K562 (cell line): Measurements from ENCODE around the gene HOXA9. TPM values are rescaled to one million over a fixed set of nuclear protein-coding genes. Genes with fewer than 3 reads are reported as not detected.

Experiments
- ATAC-seq: fragments of 200-7000 bp; cut with Tn5 transposase; 3 replicates; pipeline ENCODE4 v1.9.1; 2020; ENCODE audit warnings: moderate library complexity
- BruUV-seq: library from RNA; stranded (reverse); fragments of 400-500 nt; replicated peaks from 2 replicates; lab custom pipeline; 2021; lab: Mats Ljungman, UMichigan
- CTCF ChIA-PET: fragments of 300-600 bp; formaldehyde crosslinking; extraction: SDS; loops from one replicate; lab custom pipeline; 2021; ENCODE audit warnings: low intra/inter-chr PET ratio; lab: Yijun Ruan, JAX
- POLR2A ChIA-PET: fragments of 300-600, 350-650 bp; sonication (Branson Sonifier 250); formaldehyde crosslinking; extraction: SDS; loops from one replicate; lab custom pipeline; 2021; ENCODE audit warnings: antibody characterized with exemption, inconsistent platforms; lab: Yijun Ruan, JAX
- DNase-seq, 4 experiments: peaks; one replicate each; pipeline versions ENCODE4 v3.0.0 to v3.0.0-alpha.2; 2011 to 2018; ENCODE audit warnings: low spot score in 3 of 4, mixed read lengths in 3 of 4; ENCODE audit errors: extremely low read depth in 1 of 4
- FAIRE-seq: peaks from 2 replicates; lab custom pipeline; 2011; peaks lifted over from hg19 to GRCh38; lab: Jason Lieb, UNC
- H2AFZ ChIP-seq: 2 replicates; pipeline ENCODE4 v1.6.0; 2011; ENCODE audit warnings: low read depth, low read length, control low read depth, inconsistent platforms
- H3K27ac ChIP-seq: fragments of 200-600 bp; 3 replicates; pipeline ENCODE4 v1.8.0; 2011; ENCODE audit warnings: low read depth, mild to moderate bottlenecking, control low read depth, inconsistent platforms, low read length, moderate library complexity, mixed read lengths; ENCODE audit errors: extremely low read depth
- H3K27me3 ChIP-seq, 2 experiments: fragments of 300-600 bp in 1 of 2; 2 replicates in 1 of 2; 3 replicates in 1 of 2; pipeline versions ENCODE4 v1.6.0 to v1.8.0; 2011; ENCODE audit warnings: inconsistent platforms in 2 of 2, low read length in 2 of 2, mild to moderate bottlenecking in 1 of 2, mixed read lengths in 1 of 2, moderate library complexity in 1 of 2; ENCODE audit not compliant: control insufficient read depth in 2 of 2, insufficient read depth in 2 of 2
- H3K36me3 ChIP-seq: fragments of 300-600 bp; 3 replicates; pipeline ENCODE4 v1.8.0; 2011; ENCODE audit warnings: mild to moderate bottlenecking, low read length, inconsistent platforms; ENCODE audit not compliant: control insufficient read depth, insufficient read depth
- H3K4me1 ChIP-seq, 2 experiments: fragments of 200-600 bp in 1 of 2; replicated peaks in 1 of 2; 2 replicates in 1 of 2; 3 replicates in 1 of 2; pipeline versions ENCODE4 v1.5.1 to v1.8.0; 2011; ENCODE audit warnings: inconsistent platforms in 2 of 2, low read length in 2 of 2, mild to moderate bottlenecking in 1 of 2, mixed read lengths in 1 of 2, moderate library complexity in 1 of 2; ENCODE audit not compliant: control insufficient read depth in 2 of 2, insufficient read depth in 2 of 2
- H3K4me2 ChIP-seq: 2 replicates; pipeline ENCODE4 v1.6.1; 2011; ENCODE audit warnings: low read length, control low read depth, inconsistent platforms, mixed read lengths; ENCODE audit not compliant: insufficient read depth
- H3K4me3 ChIP-seq: fragments of 200-600 bp; sonication (generic), shearing (Covaris generic); 2 replicates; pipeline ENCODE4 v1.5.1; 2016; ENCODE audit warnings: control low read depth, inconsistent platforms
- H3K79me2 ChIP-seq: fragments of 200-600 bp; 3 replicates; pipeline ENCODE4 v1.8.0; 2011; ENCODE audit warnings: low read length, inconsistent platforms; ENCODE audit not compliant: control insufficient read depth, insufficient read depth
- H3K9ac ChIP-seq, 2 experiments: 2 replicates each; pipeline versions ENCODE4 v1.6.0 to v1.6.1; 2011; ENCODE audit warnings: low read depth in 2 of 2, low read length in 2 of 2, control low read depth in 1 of 2, inconsistent platforms in 1 of 2, mild to moderate bottlenecking in 1 of 2, mixed read lengths in 1 of 2; ENCODE audit not compliant: insufficient read depth in 1 of 2
- H3K9me1 ChIP-seq: one replicate; pipeline ENCODE4 v1.6.0; 2011; ENCODE audit warnings: inconsistent platforms, mild to moderate bottlenecking, low read length, moderate library complexity; ENCODE audit not compliant: control insufficient read depth, insufficient read depth
- H3K9me3 ChIP-seq: replicated peaks from 2 replicates; pipeline ENCODE4 v1.5.1; 2011; ENCODE audit warnings: low read depth, low read length, inconsistent platforms; ENCODE audit not compliant: control insufficient read depth, insufficient read depth
- H4K20me1 ChIP-seq: replicated peaks from 2 replicates; pipeline ENCODE4 v1.6.1; 2011; ENCODE audit warnings: low read length, inconsistent platforms, mixed read lengths; ENCODE audit not compliant: control insufficient read depth, insufficient read depth
- ETS2 ChIP-seq: IDR thresholded peaks from 2 replicates; pipeline ENCODE4 v1.6.1; 2016; ENCODE audit warnings: borderline replicate concordance, missing genetic modification characterization, mild to moderate bottlenecking, moderate library complexity, missing compliant biosample characterization; ENCODE audit not compliant: poor library complexity, severe bottlenecking
- FUS ChIP-seq: fragments of 200-400 bp; formaldehyde crosslinking; optimal IDR thresholded peaks from 2 replicates; pipeline ENCODE3; 2017; ENCODE audit warnings: low read depth, low read length
- NELFE ChIP-seq: IDR thresholded peaks from 2 replicates; pipeline ENCODE4 v1.6.1; 2011; ENCODE audit warnings: mild to moderate bottlenecking; ENCODE audit not compliant: insufficient read depth, insufficient read length
- PRMT5 ChIP-seq: sonication (generic); formaldehyde crosslinking; IDR thresholded peaks from 2 replicates; pipeline ENCODE4 v1.5.0; 2020; ENCODE audit warnings: missing genetic modification reagents
- TRIM28 ChIP-seq: fragments of 450-650 bp; IDR thresholded peaks from 2 replicates; pipeline ENCODE4 v1.6.1; 2017
- ZNF444 ChIP-seq: fragments of 250-450 bp; sonication (Bioruptor Pico); IDR thresholded peaks from 2 replicates; pipeline ENCODE4 v1.4.0; 2020; ENCODE audit warnings: mild to moderate bottlenecking, moderate library complexity
- ZNF699 ChIP-seq: fragments of 250-450 bp; sonication (Bioruptor Pico); IDR thresholded peaks from 2 replicates; pipeline ENCODE4 v1.8.0; 2021; ENCODE audit warnings: mild to moderate bottlenecking, moderate library complexity; ENCODE audit not compliant: insufficient replicate concordance
- ZNF717 ChIP-seq: fragments of 250-450 bp; sonication (Bioruptor Pico); IDR thresholded peaks from 2 replicates; pipeline ENCODE4 v1.5.0; 2021
- WGBS: fragments of 100-300 bp; shearing (Covaris generic); methylation state at CpG from one replicate; pipeline ENCODE4 v1.1.6; 2016; ENCODE audit warnings: low coverage, mixed read lengths; ENCODE audit not compliant: insufficient coverage; ENCODE audit errors: missing lambda C conversion rate; 5-methylcytosine and 5-hydroxymethylcytosine counted together
- in situ Hi-C: fragments of 300-500 bp; cut with MboI; formaldehyde crosslinking; loops from 4 replicates; pipeline ENCODE4 v1.15.0; 2018; ENCODE audit warnings: inconsistent platforms, mixed read lengths
- intact Hi-C: fragments of 100-400 bp; cut with micrococcal nuclease; formaldehyde crosslinking; loops from 2 replicates; pipeline ENCODE4 v1.14.2; 2022
- polyA plus RNA-seq, 8 experiments: library from polyadenylated mRNA; depleted of rRNA in 4 of 8; stranded (reverse) in 5 of 8; unstranded in 3 of 8; fragments of >200 nt; fragmentation: Nextera tagmentation in 2 of 8; fragmentation: Illumina TruSeq in 1 of 8; extraction: Ambion mirVana in 2 of 8; extraction: Trizol in 1 of 8; gene quantifications; 2 replicates each; pipeline versions ENCODE4 v1.2.1 to v1.2.3, GENCODE V29; 2011 to 2014; ENCODE audit warnings: inconsistent platforms in 1 of 8, missing spikeins in 1 of 8
- total RNA-seq, 7 experiments: library from RNA; depleted of rRNA in 6 of 7; stranded (reverse); fragments of >200 nt in 6 of 7; fragmentation: Illumina TruSeq in 2 of 7; extraction: Trizol in 2 of 7; gene quantifications; 2 replicates each; pipeline versions ENCODE4 v1.2.1 to v1.2.3, GENCODE V29; 2011 to 2021; ENCODE audit warnings: low replicate concordance in 1 of 7
- TF ChIP-seq, protein P1 (sequence below), 2 experiments: fragments of 250-450 bp in 1 of 2; fragments of 450-650 bp in 1 of 2; sonication (Bioruptor Pico) in 1 of 2; IDR thresholded peaks; 2 replicates each; pipeline versions ENCODE4 v1.6.1 to v1.8.0; 2016 to 2021; ENCODE audit warnings: mild to moderate bottlenecking in 2 of 2, moderate library complexity in 2 of 2, missing compliant biosample characterization in 1 of 2, missing genetic modification characterization in 1 of 2
- TF ChIP-seq, protein P2 (sequence below): fragments of 200-800 bp; sonication (Bioruptor generic); IDR thresholded peaks from 2 replicates; pipeline ENCODE4 v1.6.1; 2017; ENCODE audit warnings: missing genetic modification characterization, missing compliant biosample characterization
- TF ChIP-seq, protein P3 (sequence below), 3 experiments: fragments of 200-800 bp in 1 of 3; fragments of 250-450 bp in 1 of 3; fragments of 450-650 bp in 1 of 3; sonication (Bioruptor Pico) in 1 of 3; sonication (Bioruptor generic) in 1 of 3; formaldehyde crosslinking in 1 of 3; IDR thresholded peaks; 2 replicates each; pipeline versions ENCODE4 v1.6.1 to v1.8.0; 2016 to 2022; ENCODE audit warnings: mild to moderate bottlenecking in 2 of 3, missing genetic modification characterization in 2 of 3, missing compliant biosample characterization in 1 of 3, moderate library complexity in 1 of 3

The HOXA9 gene
- total and polyA plus RNA-seq, 9 of the 15 experiments (the other 6 are each of a cell fraction or from before 2014, with no cell fraction given) = not detected

DNA sequence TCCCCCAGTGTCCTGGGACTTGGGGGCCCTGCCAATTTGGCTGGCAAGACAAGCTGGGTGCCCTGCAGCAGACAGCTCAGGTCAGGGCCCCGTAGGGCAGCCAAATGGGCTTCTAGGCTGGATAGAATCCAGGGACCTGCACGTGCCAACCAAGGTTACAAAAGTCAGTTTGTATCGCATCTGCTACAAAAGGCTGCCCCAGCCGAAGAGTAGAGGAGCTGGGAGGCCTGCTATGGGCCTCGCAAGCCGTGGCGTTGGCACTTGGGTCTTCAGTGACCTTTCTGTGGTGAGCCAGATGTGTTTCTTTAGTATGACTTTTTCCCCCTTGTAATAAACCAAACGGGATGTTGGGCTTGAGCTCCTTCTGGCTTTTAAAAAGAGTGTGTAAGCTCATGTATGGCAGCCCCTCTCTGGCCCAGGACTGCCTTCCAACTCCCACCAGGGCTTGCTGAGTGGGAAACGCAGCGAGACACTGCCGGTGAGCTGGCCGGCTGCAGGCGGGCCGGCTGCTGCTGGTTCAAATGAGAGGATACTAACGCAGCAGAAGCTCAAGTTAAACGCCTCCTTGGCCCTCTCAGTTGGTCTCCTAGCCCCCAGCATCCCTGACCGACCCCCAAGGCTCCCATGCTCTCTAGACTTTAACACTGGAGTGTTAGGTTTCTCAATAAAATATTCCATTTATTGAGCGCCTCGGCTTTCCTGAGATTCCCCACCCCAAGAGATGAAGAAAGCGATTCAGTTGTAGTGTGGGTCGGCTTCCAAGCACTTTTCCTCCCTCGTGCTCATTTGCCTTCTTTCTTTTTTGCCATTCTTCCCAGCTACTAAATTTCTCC, 11.8 kb upstream of the HOXA9 start:
- CTCF ChIA-PET = no interaction called here
- FAIRE-seq = no peak
- TF ChIP-seq FUS (no peak), PRMT5 (CRISPR knock-in tag) (no peak), ZNF444 (no peak), ETS2 (tag) (no peak), ZNF699 (CRISPR knock-in tag) (no peak), TRIM28 (no peak), ZNF717 (CRISPR knock-in tag) (no peak), NELFE (no peak)
- TF ChIP-seq, protein P1, sequence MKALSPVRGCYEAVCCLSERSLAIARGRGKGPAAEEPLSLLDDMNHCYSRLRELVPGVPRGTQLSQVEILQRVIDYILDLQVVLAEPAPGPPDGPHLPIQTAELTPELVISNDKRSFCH (CRISPR knock-in tag; IDR thresholded peaks at IDR 0.05) = no peak
- TF ChIP-seq, protein P1 (tag; IDR thresholded peaks at IDR 0.05) = no peak
- TF ChIP-seq, protein P2, sequence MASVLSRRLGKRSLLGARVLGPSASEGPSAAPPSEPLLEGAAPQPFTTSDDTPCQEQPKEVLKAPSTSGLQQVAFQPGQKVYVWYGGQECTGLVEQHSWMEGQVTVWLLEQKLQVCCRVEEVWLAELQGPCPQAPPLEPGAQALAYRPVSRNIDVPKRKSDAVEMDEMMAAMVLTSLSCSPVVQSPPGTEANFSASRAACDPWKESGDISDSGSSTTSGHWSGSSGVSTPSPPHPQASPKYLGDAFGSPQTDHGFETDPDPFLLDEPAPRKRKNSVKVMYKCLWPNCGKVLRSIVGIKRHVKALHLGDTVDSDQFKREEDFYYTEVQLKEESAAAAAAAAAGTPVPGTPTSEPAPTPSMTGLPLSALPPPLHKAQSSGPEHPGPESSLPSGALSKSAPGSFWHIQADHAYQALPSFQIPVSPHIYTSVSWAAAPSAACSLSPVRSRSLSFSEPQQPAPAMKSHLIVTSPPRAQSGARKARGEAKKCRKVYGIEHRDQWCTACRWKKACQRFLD (CRISPR knock-in tag) = no peak
- TF ChIP-seq, protein P3, sequence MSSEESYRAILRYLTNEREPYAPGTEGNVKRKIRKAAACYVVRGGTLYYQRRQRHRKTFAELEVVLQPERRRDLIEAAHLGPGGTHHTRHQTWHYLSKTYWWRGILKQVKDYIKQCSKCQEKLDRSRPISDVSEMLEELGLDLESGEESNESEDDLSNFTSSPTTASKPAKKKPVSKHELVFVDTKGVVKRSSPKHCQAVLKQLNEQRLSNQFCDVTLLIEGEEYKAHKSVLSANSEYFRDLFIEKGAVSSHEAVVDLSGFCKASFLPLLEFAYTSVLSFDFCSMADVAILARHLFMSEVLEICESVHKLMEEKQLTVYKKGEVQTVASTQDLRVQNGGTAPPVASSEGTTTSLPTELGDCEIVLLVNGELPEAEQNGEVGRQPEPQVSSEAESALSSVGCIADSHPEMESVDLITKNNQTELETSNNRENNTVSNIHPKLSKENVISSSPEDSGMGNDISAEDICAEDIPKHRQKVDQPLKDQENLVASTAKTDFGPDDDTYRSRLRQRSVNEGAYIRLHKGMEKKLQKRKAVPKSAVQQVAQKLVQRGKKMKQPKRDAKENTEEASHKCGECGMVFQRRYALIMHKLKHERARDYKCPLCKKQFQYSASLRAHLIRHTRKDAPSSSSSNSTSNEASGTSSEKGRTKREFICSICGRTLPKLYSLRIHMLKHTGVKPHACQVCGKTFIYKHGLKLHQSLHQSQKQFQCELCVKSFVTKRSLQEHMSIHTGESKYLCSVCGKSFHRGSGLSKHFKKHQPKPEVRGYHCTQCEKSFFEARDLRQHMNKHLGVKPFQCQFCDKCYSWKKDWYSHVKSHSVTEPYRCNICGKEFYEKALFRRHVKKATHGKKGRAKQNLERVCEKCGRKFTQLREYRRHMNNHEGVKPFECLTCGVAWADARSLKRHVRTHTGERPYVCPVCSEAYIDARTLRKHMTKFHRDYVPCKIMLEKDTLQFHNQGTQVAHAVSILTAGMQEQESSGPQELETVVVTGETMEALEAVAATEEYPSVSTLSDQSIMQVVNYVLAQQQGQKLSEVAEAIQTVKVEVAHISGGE (CRISPR knock-in tag; IDR thresholded peaks at IDR 0.05) = no peak
- 2% methylated on average over 20 of the region's 22 CpGs for WGBS
- intact Hi-C loops = no loop called here
- Histone ChIP-seq H3K9me3 (no peaks in the 10 kb centered on the region; the same call in 1 of the 2 replicates), H3K4me2 (no peak overlapping the region), H3K79me2 (no peaks in the 10 kb centered on the region), H3K27ac (no peak overlapping the region), H4K20me1 (no peaks in the 10 kb centered on the region), H3K4me1 (peaks cover 0 to 7% of the 10 kb centered on the region in 2 experiments; a peak in 1 of 5 replicates), H3K9ac (no peak overlapping the region), H3K36me3 (no peaks in the 10 kb centered on the region), H2AFZ (no peak overlapping the region), H3K4me3 (no peak overlapping the region), H3K27me3 (peaks cover 27 to 73% of the 10 kb centered on the region in 2 experiments), H3K9me1 (no peaks in the 10 kb centered on the region)
- in situ Hi-C loops = no loop called here
- no TSS peak for BruUV-seq
- POLR2A ChIA-PET = no interaction called here
- no peak for ATAC-seq
- no peak for DNase-seq
